IMR-90 (cell line): Measurements from ENCODE around the gene UBL4B. TPM values are rescaled to one million over a fixed set of nuclear protein-coding genes. Genes with fewer than 3 reads are reported as not detected.

Experiments
- ATAC-seq: fragments of 200-7000 bp; cut with Tn5 transposase; 2 replicates; pipeline ENCODE4 v1.9.1; 2020; ENCODE audit warnings: low read depth, mild to moderate bottlenecking, moderate library complexity
- BruUV-seq: library from RNA; stranded (reverse); fragments of 400-500 nt; replicated peaks from 2 replicates; lab custom pipeline; 2021; lab: Mats Ljungman, UMichigan
- CTCF ChIA-PET: fragments of 300-600 bp; formaldehyde crosslinking; extraction: SDS; loops from one replicate; lab custom pipeline; 2021; ENCODE audit warnings: antibody characterized with exemption; lab: Yijun Ruan, JAX
- POLR2A ChIA-PET: fragments of 300-600 bp; sonication (Branson Sonifier 250); formaldehyde crosslinking; loops from one replicate; lab custom pipeline; 2022; ENCODE audit warnings: antibody characterized with exemption; ENCODE audit not compliant: unreplicated experiment; lab: Charles Lee
- DNase-seq: peaks from one replicate; pipeline ENCODE4 v3.0.0; 2013
- H2AFZ ChIP-seq: replicated peaks from 2 replicates; pipeline ENCODE3; 2013; ENCODE audit warnings: low read length, mild to moderate bottlenecking; ENCODE audit not compliant: poor library complexity
- H2AK5ac ChIP-seq: 2 replicates; pipeline ENCODE4 v1.6.1; 2013; ENCODE audit warnings: low read depth, low read length, inconsistent platforms
- H2AK9ac ChIP-seq: replicated peaks from 2 replicates; pipeline ENCODE3; 2013; ENCODE audit warnings: mild to moderate bottlenecking, low read depth, low read length, moderate library complexity; ENCODE audit not compliant: poor library complexity
- H2BK120ac ChIP-seq: 2 replicates; pipeline ENCODE4 v1.6.1; 2013; ENCODE audit warnings: low read depth, low read length, inconsistent platforms
- H2BK15ac ChIP-seq: 3 replicates; pipeline ENCODE4 v1.6.1; 2013; ENCODE audit warnings: low read depth, low read length, inconsistent platforms
- H2BK20ac ChIP-seq: 2 replicates; pipeline ENCODE4 v1.6.1; 2013; ENCODE audit warnings: low read depth, mild to moderate bottlenecking, inconsistent platforms, low read length, moderate library complexity
- H2BK5ac ChIP-seq: 2 replicates; pipeline ENCODE4 v1.6.1; 2013; ENCODE audit warnings: mild to moderate bottlenecking, low read depth, low read length, inconsistent platforms; ENCODE audit not compliant: poor library complexity, severe bottlenecking
- H3K14ac ChIP-seq: replicated peaks from 2 replicates; pipeline ENCODE4 v1.6.1; 2013; ENCODE audit warnings: low read depth, low read length, inconsistent platforms
- H3K18ac ChIP-seq: 2 replicates; pipeline ENCODE4 v1.6.1; 2013; ENCODE audit warnings: low read depth, low read length, control low read depth
- H3K23ac ChIP-seq: 2 replicates; pipeline ENCODE4 v1.6.1; 2013; ENCODE audit warnings: low read depth, low read length, inconsistent platforms
- H3K27ac ChIP-seq: 2 replicates; pipeline ENCODE4 v1.5.1; 2013; ENCODE audit warnings: mild to moderate bottlenecking, control low read depth, low read length; ENCODE audit not compliant: insufficient read depth
- H3K27me3 ChIP-seq: 2 replicates; pipeline ENCODE4 v1.6.1; 2013; ENCODE audit warnings: low read length; ENCODE audit not compliant: control insufficient read depth, insufficient read depth
- H3K36me3 ChIP-seq: 2 replicates; pipeline ENCODE4 v1.6.1; 2013; ENCODE audit warnings: low read length, mixed read lengths; ENCODE audit not compliant: control insufficient read depth, insufficient read depth
- H3K4ac ChIP-seq: 2 replicates; pipeline ENCODE4 v1.6.1; 2013; ENCODE audit warnings: low read depth, low read length, inconsistent platforms
- H3K4me1 ChIP-seq: 2 replicates; pipeline ENCODE4 v1.6.1; 2013; ENCODE audit warnings: low read length, mixed read lengths; ENCODE audit not compliant: control insufficient read depth, insufficient read depth
- H3K4me2 ChIP-seq: 2 replicates; pipeline ENCODE4 v1.6.1; 2013; ENCODE audit warnings: low read depth, mild to moderate bottlenecking, control low read depth, low read length, moderate library complexity
- H3K4me3 ChIP-seq: 2 replicates; pipeline ENCODE4 v1.5.1; 2013; ENCODE audit warnings: low read depth, mild to moderate bottlenecking, control low read depth, low read length, moderate library complexity; ENCODE audit not compliant: insufficient read depth
- H3K56ac ChIP-seq: 2 replicates; pipeline ENCODE4 v1.6.1; 2013; ENCODE audit warnings: low read length, inconsistent platforms; ENCODE audit not compliant: insufficient read depth; ENCODE audit errors: extremely low read depth
- H3K79me1 ChIP-seq, 2 experiments: 2 replicates each; pipeline ENCODE4 v1.6.1; 2013; ENCODE audit warnings: low read length in 2 of 2, inconsistent platforms in 1 of 2, low read depth in 1 of 2
- H3K9ac ChIP-seq: 2 replicates; pipeline ENCODE4 v1.6.1; 2013; ENCODE audit warnings: low read depth, low read length, control low read depth
- H3K9me1 ChIP-seq: 2 replicates; pipeline ENCODE4 v1.6.1; 2013; ENCODE audit warnings: low read length, inconsistent platforms; ENCODE audit not compliant: insufficient read depth
- H3K9me3 ChIP-seq: 2 replicates; pipeline ENCODE4 v1.6.1; 2013; ENCODE audit warnings: low read length; ENCODE audit not compliant: control insufficient read depth, insufficient read depth
- H4K20me1 ChIP-seq: 2 replicates; pipeline ENCODE4 v1.6.1; 2013; ENCODE audit warnings: low read length, inconsistent platforms; ENCODE audit not compliant: insufficient read depth
- H4K5ac ChIP-seq: 2 replicates; pipeline ENCODE4 v1.6.1; 2013; ENCODE audit warnings: mild to moderate bottlenecking, low read depth, low read length, control low read depth
- H4K8ac ChIP-seq, 2 experiments: 2 replicates each; pipeline ENCODE4 v1.6.1; 2013; ENCODE audit warnings: low read depth in 2 of 2, low read length in 2 of 2, control low read depth in 1 of 2, inconsistent platforms in 1 of 2
- H4K91ac ChIP-seq: 2 replicates; pipeline ENCODE4 v1.6.1; 2013; ENCODE audit warnings: low read depth, low read length, inconsistent platforms; ENCODE audit not compliant: insufficient read depth
- CHD1 ChIP-seq: IDR thresholded peaks from 2 replicates; pipeline ENCODE4 v1.6.1; 2012; ENCODE audit warnings: low read depth, low read length, improper control_type of control experiment
- FOS ChIP-seq: fragments of 150-350 bp; IDR thresholded peaks from 2 replicates; pipeline ENCODE4 v1.6.1; 2016; ENCODE audit warnings: low read depth, low read length
- MAFK ChIP-seq: IDR thresholded peaks from 2 replicates; pipeline ENCODE4 v1.6.1; 2012; ENCODE audit warnings: low read depth, low read length, improper control_type of control experiment
- MAZ ChIP-seq: IDR thresholded peaks from 2 replicates; pipeline ENCODE4 v1.6.1; 2012; ENCODE audit warnings: low read depth, mild to moderate bottlenecking, low read length, improper control_type of control experiment, moderate library complexity, borderline replicate concordance
- SMC3 ChIP-seq: fragments of 150-350 bp; IDR thresholded peaks from 2 replicates; pipeline ENCODE4 v1.6.1; 2016; ENCODE audit warnings: low read depth, mild to moderate bottlenecking, antibody characterized with exemption, low read length, moderate library complexity
- WGBS, 2 experiments: methylation state at CpG; one replicate each; pipeline versions ENCODE4 v1.1.5 to v1.1.7; 2013; ENCODE audit warnings: missing lambda C conversion rate in 2 of 2; ENCODE audit not compliant: insufficient read length in 1 of 2; ENCODE audit errors: extremely low coverage in 2 of 2; 5-methylcytosine and 5-hydroxymethylcytosine counted together
- dilution Hi-C: fragments of 300-500 bp; cut with HindIII; formaldehyde crosslinking; loops from one replicate; pipeline ENCODE4 v1.14.3; 2018; ENCODE audit warnings: low sequenced_read_pairs; ENCODE audit not compliant: unreplicated experiment
- in situ Hi-C: fragments of 300-500 bp; cut with MboI; formaldehyde crosslinking; loops from 3 replicates; pipeline ENCODE4 v1.14.3; 2019; ENCODE audit warnings: low sequenced_read_pairs, inconsistent platforms, mixed read lengths
- intact Hi-C: fragments of 100-400 bp; cut with micrococcal nuclease; formaldehyde crosslinking; loops from 2 replicates; pipeline ENCODE4 v1.10.0; 2022
- polyA plus RNA-seq, 3 experiments: library from polyadenylated mRNA; depleted of rRNA; stranded (reverse); fragments of >200 nt; gene quantifications; 2 replicates each; pipeline ENCODE4 v1.2.3, GENCODE V29; 2012; ENCODE audit warnings: low replicate concordance in 1 of 3
- total RNA-seq: library from RNA; depleted of rRNA; stranded (reverse); fragments of >200 nt; gene quantifications from 2 replicates; pipeline ENCODE4 v1.2.3, GENCODE V29; 2012
- TF ChIP-seq, protein P1 (sequence below): fragments of 150-350 bp; IDR thresholded peaks from 2 replicates; pipeline ENCODE4 v1.6.1; 2017; ENCODE audit warnings: mild to moderate bottlenecking, antibody characterized with exemption, low read length, low read depth

UBL4B gene
- total and polyA plus RNA-seq, 2 of the 4 experiments (the other 2 are of a cell fraction): not detected

DNA sequence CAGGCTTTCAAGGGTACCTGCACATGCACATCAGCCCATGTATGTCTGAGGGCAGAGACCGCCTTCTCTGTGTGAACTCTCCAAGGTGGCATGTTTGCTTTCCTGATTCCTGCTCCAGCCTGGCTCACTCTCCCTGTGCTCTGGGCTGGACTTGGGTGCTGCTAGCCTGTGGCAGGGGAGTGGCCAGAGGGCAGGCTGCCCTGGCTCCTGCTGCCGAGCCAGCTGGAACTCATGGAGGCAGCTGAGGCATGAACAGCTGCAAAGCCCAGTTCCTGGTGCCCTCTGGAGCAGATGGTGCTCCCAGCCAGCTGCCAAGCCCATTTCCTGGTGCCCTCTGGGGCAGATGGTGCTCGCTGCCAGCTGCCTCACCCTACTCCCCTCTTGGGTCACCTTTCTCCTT, 7.6 kb downstream of the UBL4B start:
- Histone ChIP-seq H3K18ac (no peak overlapping the region), H3K9me3 (no peaks in the 10 kb centered on the region; the same call in 1 of the 2 replicates), H3K27me3 (peaks cover 21% of the 10 kb centered on the region), H3K9ac (no peak overlapping the region), H4K8ac (no peak overlapping the region), H3K9me1 (no peaks in the 10 kb centered on the region), H2AK5ac (no peak overlapping the region), H2BK5ac (no peak overlapping the region), H3K4me1 (no peaks in the 10 kb centered on the region), H3K27ac (no peak overlapping the region), H2BK20ac (no peak overlapping the region), H3K56ac (no peak overlapping the region), H3K23ac (no peak overlapping the region), H2AK9ac (no peak overlapping the region), H4K20me1 (no peaks in the 10 kb centered on the region), H3K14ac (no peak overlapping the region), H3K36me3 (no peaks in the 10 kb centered on the region), H2BK15ac (no peak overlapping the region), H3K79me1 (no peaks in the 10 kb centered on the region), H3K4ac (no peak overlapping the region), H4K5ac (no peak overlapping the region), H4K91ac (no peak overlapping the region), H2AFZ (no peak overlapping the region), H3K4me2 (no peak overlapping the region), H2BK120ac (no peak overlapping the region), H3K4me3 (no peak overlapping the region)
- ChIA-PET CTCF (no interaction called here), POLR2A (no interaction called here)
- ATAC-seq (no peak), DNase-seq (no peak)
- in situ Hi-C loops: no loop called here
- TF ChIP-seq SMC3 (no peak), CHD1 (no peak), MAZ (no peak), MAFK (no peak), FOS (no peak)
- TF ChIP-seq, protein P1, sequence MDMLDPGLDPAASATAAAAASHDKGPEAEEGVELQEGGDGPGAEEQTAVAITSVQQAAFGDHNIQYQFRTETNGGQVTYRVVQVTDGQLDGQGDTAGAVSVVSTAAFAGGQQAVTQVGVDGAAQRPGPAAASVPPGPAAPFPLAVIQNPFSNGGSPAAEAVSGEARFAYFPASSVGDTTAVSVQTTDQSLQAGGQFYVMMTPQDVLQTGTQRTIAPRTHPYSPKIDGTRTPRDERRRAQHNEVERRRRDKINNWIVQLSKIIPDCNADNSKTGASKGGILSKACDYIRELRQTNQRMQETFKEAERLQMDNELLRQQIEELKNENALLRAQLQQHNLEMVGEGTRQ: no peak
- dilution Hi-C loops: no loop called here
- WGBS, 2 experiments: 100% methylated on average over 1 of the region's 3 CpGs; no CpG with 5 or more reads in 1 of the 2 experiments
- no TSS peak for BruUV-seq
- intact Hi-C loops: no loop called here
